ENCODE results near the gene CACNA2D3.

CACNA2D3 gene

GRCh38 chr3:54259636-54260035 lies 137.3 kb downstream of the CACNA2D3 start:
- H3K4me3 ChIP-seq (ENCODE audit: low read length), result no peak overlapping the region
- no peak for DNase-seq (ENCODE audit: low read depth)
- TF ChIP-seq CTCF (IDR thresholded peaks at IDR 0.05; ENCODE audit: insufficient read depth, low read depth, low read length, missing control alignments), result no peak

GRCh38 chr3:54261141-54261540 lies 138.8 kb downstream of the CACNA2D3 start:
- TF ChIP-seq CTCF (IDR thresholded peaks at IDR 0.05; ENCODE audit: insufficient read depth, low read depth, low read length, missing control alignments), result no peak
- no peak overlapping the region for H3K4me3 ChIP-seq (ENCODE audit: low read length)
- DNase-seq (ENCODE audit: low read depth), result no peak

DNA sequence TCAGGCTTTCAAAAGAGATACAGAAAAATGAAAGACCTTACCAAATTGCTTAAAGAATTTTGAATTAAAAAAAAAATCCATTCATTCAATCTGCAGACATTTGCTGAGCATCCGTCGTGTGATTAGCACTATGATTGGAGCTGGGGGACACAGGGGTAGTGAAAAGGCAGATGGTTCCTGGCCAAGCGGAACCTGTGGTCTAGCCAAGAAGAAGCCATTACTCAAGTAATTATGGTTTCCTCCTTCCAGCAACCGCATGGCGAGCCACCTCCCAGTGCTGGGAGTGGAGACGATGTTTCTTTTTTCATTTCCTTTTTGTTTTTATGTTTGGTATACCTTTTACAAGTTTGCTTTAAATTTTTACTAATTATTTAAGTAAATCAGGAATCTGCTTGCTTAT lies 140.2 kb downstream of the CACNA2D3 start:
- H3K4me3 ChIP-seq (ENCODE audit: low read length), result no peak overlapping the region
- DNase-seq (ENCODE audit: low read depth), result no peak
- no peak for TF ChIP-seq CTCF (IDR thresholded peaks at IDR 0.05; ENCODE audit: insufficient read depth, low read depth, low read length, missing control alignments)

DNA sequence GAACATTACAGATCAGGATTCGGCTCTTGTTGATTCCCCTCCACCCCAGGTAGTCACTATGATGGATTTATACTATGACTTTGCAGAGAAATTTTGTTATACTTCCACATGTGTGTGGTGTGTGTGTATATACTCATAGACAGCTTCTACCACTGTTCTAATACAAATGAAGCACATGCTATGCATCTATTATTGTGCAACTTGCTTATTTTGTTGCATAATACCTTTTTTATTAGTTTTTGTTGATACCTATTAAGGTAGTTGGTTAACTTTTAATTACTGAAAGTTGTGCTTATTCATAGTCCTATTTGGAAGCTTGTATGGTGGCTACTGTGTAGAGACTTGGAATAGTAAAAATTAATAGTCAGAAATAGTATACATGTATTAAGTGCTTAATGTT lies 140.6 kb downstream of the CACNA2D3 start:
- H3K4me3 ChIP-seq (ENCODE audit: low read length), result no peak overlapping the region
- no peak for DNase-seq (ENCODE audit: low read depth)
- no peak for TF ChIP-seq CTCF (IDR thresholded peaks at IDR 0.05; ENCODE audit: insufficient read depth, low read depth, low read length, missing control alignments)

GRCh38 chr3:54264050-54264449 lies 141.7 kb downstream of the CACNA2D3 start:
- DNase-seq (ENCODE audit: low read depth), result no peak
- H3K4me3 ChIP-seq (ENCODE audit: low read length), result no peak overlapping the region
- no peak for TF ChIP-seq CTCF (IDR thresholded peaks at IDR 0.05; ENCODE audit: insufficient read depth, low read depth, low read length, missing control alignments)

GRCh38 chr3:54270816-54271526 lies 148.6 kb downstream of the CACNA2D3 start:
- no peak for DNase-seq (ENCODE audit: low read depth)
- no peak overlapping the region for H3K4me3 ChIP-seq (ENCODE audit: low read length)
- no peak for TF ChIP-seq CTCF (IDR thresholded peaks at IDR 0.05; ENCODE audit: insufficient read depth, low read depth, low read length, missing control alignments)

- H3K4me3 ChIP-seq (ENCODE audit: low read length), result no peak overlapping the region
- no peak for TF ChIP-seq CTCF (IDR thresholded peaks at IDR 0.05; ENCODE audit: insufficient read depth, low read depth, low read length, missing control alignments)
- DNase-seq (ENCODE audit: low read depth), result no peak
Observed at GRCh38 chr3:54273791-54274190, 151.4 kb downstream of the CACNA2D3 start.

All from epithelial cell of esophagus (primary cell).